Panc1 (cell line): ENCODE results near the gene FAHD2B.
"Not testable (repeated sequence)": the region's sequence is repeated elsewhere in the genome, so short reads cannot be mapped to it uniquely, and the experiment has no call there.

Experiments
- CTCF ChIP-seq: fragments of 450-650 bp; IDR thresholded peaks from 2 replicates; pipeline ENCODE4 v1.5.1; 2017; ENCODE audit warnings: mild to moderate bottlenecking
- POLR2AphosphoS5 ChIP-seq: IDR thresholded peaks from 2 replicates; pipeline ENCODE4 v1.6.1; 2012; ENCODE audit warnings: mild to moderate bottlenecking, low read depth, low read length, moderate library complexity
- REST ChIP-seq, 2 experiments: IDR thresholded peaks; 2 replicates each; pipeline ENCODE4 v1.6.1; 2011 to 2012; ENCODE audit warnings: low read depth in 2 of 2, control low read depth in 1 of 2, low read length in 1 of 2, mild to moderate bottlenecking in 1 of 2, moderate library complexity in 1 of 2; ENCODE audit not compliant: insufficient read depth in 1 of 2
- TCF7L2 ChIP-seq: IDR thresholded peaks from 2 replicates; pipeline ENCODE4 v1.6.1; 2011; ENCODE audit warnings: mild to moderate bottlenecking, low read depth, low read length, inconsistent platforms

- not testable (repeated sequence) for TF ChIP-seq REST (IDR thresholded peaks at IDR 0.05; ENCODE audit: insufficient read depth in 1 of 2, low read depth in 2 of 2, low read length in 1 of 2); CTCF; POLR2AphosphoS5; TCF7L2
These were observed 38.5 kb downstream of the FAHD2B start for GRCh38 chr2:97056150-97056549.
